Liver (tissue), 9 donors: ENCODE data around the gene LHFPL3. TPM values are rescaled to one million over a fixed set of nuclear protein-coding genes. Genes with fewer than 3 reads are reported as not detected.

ENCODE experiments used
- DNase-seq: peaks from one replicate; pipeline ENCODE4 v3.0.0-alpha.2; 2017; ENCODE audit warnings: low spot score
- H3K27ac ChIP-seq, 2 donors: one replicate each; pipeline ENCODE4 v1.7.0; 2013; ENCODE audit warnings: inconsistent platforms in 2 of 2, low read length in 2 of 2, control low read depth in 1 of 2, low read depth in 1 of 2, mild to moderate bottlenecking in 1 of 2
- H3K27me3 ChIP-seq, 4 donors: one replicate each; pipeline versions ENCODE4 v1.6.1 to v1.7.0; 2013; ENCODE audit warnings: low read length in 3 of 4, inconsistent platforms in 1 of 4, mild to moderate bottlenecking in 1 of 4, moderate library complexity in 1 of 4; ENCODE audit not compliant: control insufficient read depth in 4 of 4, insufficient read depth in 4 of 4
- H3K36me3 ChIP-seq, 4 donors: one replicate each; pipeline versions ENCODE4 v1.6.1 to v1.7.0; 2013; ENCODE audit warnings: low read length in 3 of 4, mild to moderate bottlenecking in 3 of 4, low read depth in 1 of 4, moderate library complexity in 1 of 4; ENCODE audit not compliant: control insufficient read depth in 4 of 4, insufficient read depth in 3 of 4
- H3K4me1 ChIP-seq, 4 donors: one replicate each; pipeline versions ENCODE4 v1.6.1 to v1.7.0; 2013; ENCODE audit warnings: low read length in 3 of 4, mild to moderate bottlenecking in 3 of 4, moderate library complexity in 1 of 4; ENCODE audit not compliant: control insufficient read depth in 4 of 4, insufficient read depth in 4 of 4
- H3K4me3 ChIP-seq, 3 donors: one replicate each; pipeline versions ENCODE4 v1.6.1 to v1.7.0; 2013; ENCODE audit warnings: low read length in 3 of 3, control low read depth in 1 of 3, low read depth in 1 of 3, mild to moderate bottlenecking in 1 of 3
- H3K9ac ChIP-seq, 2 donors: one replicate each; pipeline ENCODE4 v1.7.0; 2013; ENCODE audit warnings: low read length in 2 of 2, mild to moderate bottlenecking in 2 of 2, moderate library complexity in 2 of 2, control low read depth in 1 of 2, low read depth in 1 of 2
- H3K9me3 ChIP-seq, 4 donors: one replicate each; pipeline versions ENCODE4 v1.6.1 to v1.7.0; 2013; ENCODE audit warnings: low read length in 3 of 4; ENCODE audit not compliant: control insufficient read depth in 4 of 4
- EGR1 ChIP-seq, 2 donors: IDR thresholded peaks; 2 replicates each; pipeline ENCODE4 v1.6.1; 2016 to 2018; ENCODE audit warnings: antibody characterized with exemption in 2 of 2, low read depth in 2 of 2
- FOXA1 ChIP-seq: IDR thresholded peaks from 2 replicates; pipeline ENCODE4 v1.6.1; 2016; ENCODE audit warnings: antibody characterized with exemption
- FOXA2 ChIP-seq: IDR thresholded peaks from 2 replicates; pipeline ENCODE4 v1.6.1; 2016; ENCODE audit warnings: antibody characterized with exemption
- GABPA ChIP-seq, 2 donors: IDR thresholded peaks in 1 of 2; conservative IDR thresholded peaks in 1 of 2; 2 replicates each; pipeline ENCODE4 v1.6.1; 2016; ENCODE audit warnings: antibody characterized with exemption in 2 of 2, mild to moderate bottlenecking in 1 of 2, moderate library complexity in 1 of 2
- HNF4A ChIP-seq, 2 donors: conservative IDR thresholded peaks; 2 replicates each; pipeline ENCODE4 v1.6.1; 2016; ENCODE audit warnings: antibody characterized with exemption in 2 of 2, mild to moderate bottlenecking in 2 of 2
- HNF4G ChIP-seq: IDR thresholded peaks from 2 replicates; pipeline ENCODE4 v1.6.1; 2016; ENCODE audit warnings: antibody characterized with exemption
- JUND ChIP-seq, 2 donors: IDR thresholded peaks; 2 replicates each; pipeline ENCODE4 v1.6.1; 2016; ENCODE audit warnings: antibody characterized with exemption in 2 of 2
- NR2F2 ChIP-seq: IDR thresholded peaks from 2 replicates; pipeline ENCODE4 v1.6.1; 2016; ENCODE audit warnings: antibody characterized with exemption
- RAD21 ChIP-seq, 2 donors: IDR thresholded peaks; 2 replicates each; pipeline ENCODE4 v1.6.1; 2016; ENCODE audit warnings: antibody characterized with exemption in 2 of 2, mild to moderate bottlenecking in 2 of 2
- REST ChIP-seq: IDR thresholded peaks from 2 replicates; pipeline ENCODE4 v1.6.1; 2016; ENCODE audit warnings: antibody characterized with exemption, mild to moderate bottlenecking
- RXRA ChIP-seq, 2 donors: IDR thresholded peaks; 2 replicates each; pipeline ENCODE4 v1.6.1; 2017 to 2018; ENCODE audit warnings: antibody characterized with exemption in 2 of 2, mild to moderate bottlenecking in 1 of 2
- SP1 ChIP-seq: IDR thresholded peaks from 2 replicates; pipeline ENCODE4 v1.6.1; 2018; ENCODE audit warnings: antibody characterized with exemption, mild to moderate bottlenecking
- TAF1 ChIP-seq: conservative IDR thresholded peaks from 2 replicates; pipeline ENCODE4 v1.6.1; 2016; ENCODE audit warnings: antibody characterized with exemption, mild to moderate bottlenecking
- YY1 ChIP-seq: IDR thresholded peaks from 2 replicates; pipeline ENCODE4 v1.6.1; 2016; ENCODE audit warnings: antibody characterized with exemption, mild to moderate bottlenecking
- WGBS: extraction: QIAGEN DNeasy Blood & Tissue Kit; methylation state at CpG from one replicate; pipeline ENCODE4 v1.1.7; 2013; 5-methylcytosine and 5-hydroxymethylcytosine counted together
- polyA plus RNA-seq, 2 donors: library from polyadenylated mRNA; stranded (reverse) in 1 of 2; unstranded in 1 of 2; fragments of 200-250 nt in 1 of 2; fragments of >200 nt in 1 of 2; fragmentation: Nextera tagmentation in 1 of 2; extraction: Ambion mirVana in 1 of 2; gene quantifications; one replicate each; pipeline versions ENCODE4 v1.2.1 to v1.2.3, GENCODE V29; 2013 to 2015
- total RNA-seq, 2 donors: library from RNA; depleted of rRNA; stranded (reverse); fragments of >200 nt; gene quantifications; one replicate each; pipeline ENCODE4 v1.2.3, GENCODE V29; 2014
- TF ChIP-seq, protein P1 (sequence below): IDR thresholded peaks from 2 replicates; pipeline ENCODE4 v1.6.1; 2016; ENCODE audit warnings: antibody characterized with exemption
- TF ChIP-seq, protein P2 (sequence below): fragments of 150-350 bp; IDR thresholded peaks from 2 replicates; pipeline ENCODE4 v1.5.1; 2017; ENCODE audit warnings: improper control_type of control experiment, low read depth, low read length; ENCODE audit not compliant: missing input control
- TF ChIP-seq, protein P3 (sequence below): IDR thresholded peaks from 2 replicates; pipeline ENCODE4 v1.6.1; 2016; ENCODE audit warnings: antibody characterized with exemption
- donor health status: healthy.
- donor health status: healthy.
- donor health status: healthy.
- donor health status: healthy.
- donor health status: healthy.

LHFPL3 gene
- total and polyA plus RNA-seq, 4 donors = not detected

DNA sequence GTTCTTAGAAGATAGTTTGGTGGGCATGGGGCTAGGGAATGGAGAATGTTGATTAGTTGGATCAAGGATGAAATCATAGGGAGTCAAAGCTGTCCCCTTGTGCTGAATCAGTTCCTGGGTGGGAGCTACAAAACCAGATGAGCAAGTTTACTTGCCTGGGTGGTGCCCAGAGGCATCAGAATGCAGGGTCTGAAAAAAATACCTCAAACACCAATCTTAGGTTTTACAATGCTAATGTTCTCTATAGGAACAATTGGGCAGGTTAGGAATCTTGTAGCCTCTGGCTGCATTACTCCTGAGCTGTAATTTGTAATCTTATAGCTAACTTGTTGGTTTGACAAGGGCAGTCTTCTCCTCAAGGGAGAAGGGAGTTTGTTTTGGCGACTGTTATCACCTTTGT lies 34.4 kb downstream of the LHFPL3 start (continued):
- no peak for TF ChIP-seq GABPA (IDR thresholded peaks at IDR 0.05 in 1 of 2, conservative IDR thresholded peaks at IDR 0.05 in 1 of 2)
- TF ChIP-seq FOXA1 = no peak
- TF ChIP-seq RXRA (IDR thresholded peaks at IDR 0.05) = no peak
- TF ChIP-seq JUND (IDR thresholded peaks at IDR 0.05) = no peak
- TF ChIP-seq HNF4G = no peak
- TF ChIP-seq, protein P1, sequence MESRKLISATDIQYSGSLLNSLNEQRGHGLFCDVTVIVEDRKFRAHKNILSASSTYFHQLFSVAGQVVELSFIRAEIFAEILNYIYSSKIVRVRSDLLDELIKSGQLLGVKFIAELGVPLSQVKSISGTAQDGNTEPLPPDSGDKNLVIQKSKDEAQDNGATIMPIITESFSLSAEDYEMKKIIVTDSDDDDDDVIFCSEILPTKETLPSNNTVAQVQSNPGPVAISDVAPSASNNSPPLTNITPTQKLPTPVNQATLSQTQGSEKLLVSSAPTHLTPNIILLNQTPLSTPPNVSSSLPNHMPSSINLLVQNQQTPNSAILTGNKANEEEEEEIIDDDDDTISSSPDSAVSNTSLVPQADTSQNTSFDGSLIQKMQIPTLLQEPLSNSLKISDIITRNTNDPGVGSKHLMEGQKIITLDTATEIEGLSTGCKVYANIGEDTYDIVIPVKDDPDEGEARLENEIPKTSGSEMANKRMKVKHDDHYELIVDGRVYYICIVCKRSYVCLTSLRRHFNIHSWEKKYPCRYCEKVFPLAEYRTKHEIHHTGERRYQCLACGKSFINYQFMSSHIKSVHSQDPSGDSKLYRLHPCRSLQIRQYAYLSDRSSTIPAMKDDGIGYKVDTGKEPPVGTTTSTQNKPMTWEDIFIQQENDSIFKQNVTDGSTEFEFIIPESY = no peak
- TF ChIP-seq TAF1 = no peak
- no peak for TF ChIP-seq SP1

GRCh38 chr7:104363355-104363754 lies 35.0 kb downstream of the LHFPL3 start:
- no peak overlapping the region for H3K4me3 ChIP-seq
- H3K27ac ChIP-seq = no peak overlapping the region
- TF ChIP-seq HNF4G (no peak), YY1 (no peak), NR2F2 (no peak), RXRA (IDR thresholded peaks at IDR 0.05) (no peak), GABPA (IDR thresholded peaks at IDR 0.05 in 1 of 2, conservative IDR thresholded peaks at IDR 0.05 in 1 of 2) (no peak), RAD21 (IDR thresholded peaks at IDR 0.05) (no peak), SP1 (no peak), HNF4A (conservative IDR thresholded peaks at IDR 0.05) (no peak), EGR1 (IDR thresholded peaks at IDR 0.05; ENCODE audit: low read depth in 2 of 2) (no peak)
- TF ChIP-seq, protein P2, sequence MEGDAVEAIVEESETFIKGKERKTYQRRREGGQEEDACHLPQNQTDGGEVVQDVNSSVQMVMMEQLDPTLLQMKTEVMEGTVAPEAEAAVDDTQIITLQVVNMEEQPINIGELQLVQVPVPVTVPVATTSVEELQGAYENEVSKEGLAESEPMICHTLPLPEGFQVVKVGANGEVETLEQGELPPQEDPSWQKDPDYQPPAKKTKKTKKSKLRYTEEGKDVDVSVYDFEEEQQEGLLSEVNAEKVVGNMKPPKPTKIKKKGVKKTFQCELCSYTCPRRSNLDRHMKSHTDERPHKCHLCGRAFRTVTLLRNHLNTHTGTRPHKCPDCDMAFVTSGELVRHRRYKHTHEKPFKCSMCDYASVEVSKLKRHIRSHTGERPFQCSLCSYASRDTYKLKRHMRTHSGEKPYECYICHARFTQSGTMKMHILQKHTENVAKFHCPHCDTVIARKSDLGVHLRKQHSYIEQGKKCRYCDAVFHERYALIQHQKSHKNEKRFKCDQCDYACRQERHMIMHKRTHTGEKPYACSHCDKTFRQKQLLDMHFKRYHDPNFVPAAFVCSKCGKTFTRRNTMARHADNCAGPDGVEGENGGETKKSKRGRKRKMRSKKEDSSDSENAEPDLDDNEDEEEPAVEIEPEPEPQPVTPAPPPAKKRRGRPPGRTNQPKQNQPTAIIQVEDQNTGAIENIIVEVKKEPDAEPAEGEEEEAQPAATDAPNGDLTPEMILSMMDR = no peak
- TF ChIP-seq, protein P1 = no peak
- TF ChIP-seq, protein P3, sequence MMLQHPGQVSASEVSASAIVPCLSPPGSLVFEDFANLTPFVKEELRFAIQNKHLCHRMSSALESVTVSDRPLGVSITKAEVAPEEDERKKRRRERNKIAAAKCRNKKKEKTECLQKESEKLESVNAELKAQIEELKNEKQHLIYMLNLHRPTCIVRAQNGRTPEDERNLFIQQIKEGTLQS = no peak
- 57% methylated on average over 5 of the region's 5 CpGs for WGBS
- H3K4me1 ChIP-seq = no peaks in the 10 kb centered on the region
- no peak for DNase-seq
- H3K27me3 ChIP-seq = peaks cover 0 to 3% (median 0%) of the 10 kb centered on the region in 4 donors
- H3K9me3 ChIP-seq = no peaks in the 10 kb centered on the region
- no peak overlapping the region for H3K9ac ChIP-seq
- no peaks in the 10 kb centered on the region for H3K36me3 ChIP-seq

DNA sequence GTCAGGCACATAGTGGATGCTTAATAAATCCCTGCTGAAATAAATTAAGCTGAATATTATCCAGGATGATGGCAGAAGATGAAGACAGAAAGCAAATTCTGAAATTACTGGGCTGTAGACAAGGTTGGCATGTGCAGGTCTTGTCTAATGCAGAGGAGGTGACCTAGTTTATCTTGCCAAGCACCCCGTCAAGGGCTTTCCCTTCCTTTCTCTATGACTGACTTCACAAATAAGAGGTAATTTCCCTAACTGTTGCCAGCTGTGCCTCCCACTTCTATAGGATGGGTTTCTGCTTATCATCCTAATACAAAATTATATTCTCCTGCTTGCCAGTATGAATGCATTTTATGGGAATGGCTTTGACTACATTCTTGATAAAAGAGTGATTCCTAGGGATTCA lies 38.0 kb downstream of the LHFPL3 start:
- Histone ChIP-seq H3K9ac (no peak overlapping the region), H3K27me3 (peaks cover 0 to 3% (median 0%) of the 10 kb centered on the region in 4 donors), H3K4me3 (no peak overlapping the region), H3K36me3 (no peaks in the 10 kb centered on the region), H3K9me3 (no peaks in the 10 kb centered on the region), H3K4me1 (no peaks in the 10 kb centered on the region), H3K27ac (no peak overlapping the region)
- TF ChIP-seq HNF4G (no peak), YY1 (no peak), FOXA2 (no peak), NR2F2 (no peak), EGR1 (IDR thresholded peaks at IDR 0.05; ENCODE audit: low read depth in 2 of 2) (no peak), REST (no peak), FOXA1 (no peak)
- TF ChIP-seq, protein P3 = no peak
- TF ChIP-seq, protein P2 = no peak
- WGBS = 62% methylated on average over 1 of the region's 1 CpG
- no peak for DNase-seq
